Measurements from ENCODE around the gene NIFK. TPM values are rescaled to one million over a fixed set of nuclear protein-coding genes. Genes with fewer than 3 reads are reported as not detected.

NIFK gene
- total RNA-seq (2014; rRNA removed; shearing (Covaris generic)) = 100 and 102 TPM in 2 replicates
- 42.3 and 63.8 TPM in 2 replicates for polyA plus RNA-seq (2015; cell fraction: cytosol; rRNA removed)
- 38.1 and 89.6 TPM in 2 replicates for polyA plus RNA-seq (2015; cell fraction: nucleus; rRNA removed)

GRCh38 chr2:121736462-121737336 lies at the start of gene NIFK:
NIFK (minus strand) TSS chr2:121736875; CDS start chr2:121736850, 25 bp downstream.
- in situ Hi-C loops (cut with HindIII; ENCODE audit: low pct_unique_long_range_greater_than_20kb, low sequenced_read_pairs) = no loop called here
- peak; percentile 96 for DNase-seq (ENCODE audit: low read depth, low spot score)

GRCh38 chr2:121783180-121783579 lies 46.5 kb upstream of the NIFK start:
- no peak for DNase-seq (ENCODE audit: low read depth, low spot score)
- in situ Hi-C loops (cut with HindIII; ENCODE audit: low pct_unique_long_range_greater_than_20kb, low sequenced_read_pairs) = no loop called here

GRCh38 chr2:121778741-121779487 lies 42.2 kb upstream of the NIFK start:
- in situ Hi-C loops (cut with HindIII; ENCODE audit: low pct_unique_long_range_greater_than_20kb, low sequenced_read_pairs) = no loop called here
- DNase-seq (ENCODE audit: low read depth, low spot score) = no peak

- in situ Hi-C loops (cut with HindIII; ENCODE audit: low pct_unique_long_range_greater_than_20kb, low sequenced_read_pairs) = no loop called here
- DNase-seq (ENCODE audit: low read depth, low spot score) = no peak
Observed at GRCh38 chr2:121777699-121778058, 41.0 kb upstream of the NIFK start.

- in situ Hi-C loops (cut with HindIII; ENCODE audit: low pct_unique_long_range_greater_than_20kb, low sequenced_read_pairs) = no loop called here
Observed at GRCh38 chr2:121776885-121777698, 40.4 kb upstream of the NIFK start.

GRCh38 chr2:121776361-121776760 lies 39.7 kb upstream of the NIFK start:
- in situ Hi-C loops (cut with HindIII; ENCODE audit: low pct_unique_long_range_greater_than_20kb, low sequenced_read_pairs) = no loop called here
- no peak for DNase-seq (ENCODE audit: low read depth, low spot score)

More at GRCh38 chr2:121776885-121777698, 40.4 kb upstream of the NIFK start:
- DNase-seq (ENCODE audit: low read depth, low spot score) = no peak

- no peak for DNase-seq (ENCODE audit: low read depth, low spot score)
- in situ Hi-C loops (cut with HindIII; ENCODE audit: low pct_unique_long_range_greater_than_20kb, low sequenced_read_pairs) = no loop called here
Observed at GRCh38 chr2:121774235-121774634, 37.6 kb upstream of the NIFK start.

GRCh38 chr2:121771976-121772742 lies 35.5 kb upstream of the NIFK start:
- DNase-seq (ENCODE audit: low read depth, low spot score) = no peak
- in situ Hi-C loops (cut with HindIII; ENCODE audit: low pct_unique_long_range_greater_than_20kb, low sequenced_read_pairs) = no loop called here

GRCh38 chr2:121768143-121768755 lies 31.6 kb upstream of the NIFK start:
- in situ Hi-C loops (cut with HindIII; ENCODE audit: low pct_unique_long_range_greater_than_20kb, low sequenced_read_pairs) = no loop called here
- no peak for DNase-seq (ENCODE audit: low read depth, low spot score)

- no peak for DNase-seq (ENCODE audit: low read depth, low spot score)
- in situ Hi-C loops (cut with HindIII; ENCODE audit: low pct_unique_long_range_greater_than_20kb, low sequenced_read_pairs) = no loop called here
Observed at GRCh38 chr2:121766624-121767023, 29.9 kb upstream of the NIFK start.

- in situ Hi-C loops (cut with HindIII; ENCODE audit: low pct_unique_long_range_greater_than_20kb, low sequenced_read_pairs) = no loop called here
- DNase-seq (ENCODE audit: low read depth, low spot score) = no peak
Observed at GRCh38 chr2:121764681-121765228, 28.1 kb upstream of the NIFK start.

- peak; percentile 96 for DNase-seq (ENCODE audit: low read depth, low spot score)
- in situ Hi-C loops (cut with HindIII; ENCODE audit: low pct_unique_long_range_greater_than_20kb, low sequenced_read_pairs) = no loop called here
Observed at GRCh38 chr2:121755237-121756111, 18.8 kb upstream of the NIFK start, which contains the start of gene TSN. TSN (plus strand) TSS chr2:121755651; CDS start chr2:121755780, 129 bp downstream.

- DNase-seq (ENCODE audit: low read depth, low spot score) = no peak
Observed at GRCh38 chr2:121754851-121755236, 18.2 kb upstream of the NIFK start.

GRCh38 chr2:121748202-121748601 lies 11.5 kb upstream of the NIFK start:
- peak; percentile 75 for DNase-seq (ENCODE audit: low read depth, low spot score)
- in situ Hi-C loops (cut with HindIII; ENCODE audit: low pct_unique_long_range_greater_than_20kb, low sequenced_read_pairs) = no loop called here

More at GRCh38 chr2:121754851-121755236, 18.2 kb upstream of the NIFK start:
- in situ Hi-C loops (cut with HindIII; ENCODE audit: low pct_unique_long_range_greater_than_20kb, low sequenced_read_pairs) = no loop called here

GRCh38 chr2:121746071-121746578 lies 9.4 kb upstream of the NIFK start:
- DNase-seq (ENCODE audit: low read depth, low spot score) = no peak
- in situ Hi-C loops (cut with HindIII; ENCODE audit: low pct_unique_long_range_greater_than_20kb, low sequenced_read_pairs) = no loop called here
